Gastrocnemius medialis (tissue), 4 donors: ENCODE results near the gene ANKRD49.

Experiments
- POLR2A ChIP-seq, 2 donors: fragments of 450-650 bp; IDR thresholded peaks; one replicate each; pipeline ENCODE4 v1.6.1; 2017; ENCODE audit warnings: antibody characterized with exemption in 2 of 2, mild to moderate bottlenecking in 2 of 2, moderate library complexity in 2 of 2
- TF ChIP-seq, protein P1 (sequence below), 5 experiments: fragments of 450-650 bp in 3 of 5; fragments of 200-600 bp in 2 of 5; sonication (generic) in 2 of 5; IDR thresholded peaks in 4 of 5; conservative IDR thresholded peaks in 1 of 5; 1 replicate in 4 of 5; 2 replicates in 1 of 5; pipeline ENCODE4 v1.5.1; 2016 to 2019; ENCODE audit warnings: antibody characterized with exemption in 5 of 5, mild to moderate bottlenecking in 3 of 5, moderate library complexity in 3 of 5

DNA sequence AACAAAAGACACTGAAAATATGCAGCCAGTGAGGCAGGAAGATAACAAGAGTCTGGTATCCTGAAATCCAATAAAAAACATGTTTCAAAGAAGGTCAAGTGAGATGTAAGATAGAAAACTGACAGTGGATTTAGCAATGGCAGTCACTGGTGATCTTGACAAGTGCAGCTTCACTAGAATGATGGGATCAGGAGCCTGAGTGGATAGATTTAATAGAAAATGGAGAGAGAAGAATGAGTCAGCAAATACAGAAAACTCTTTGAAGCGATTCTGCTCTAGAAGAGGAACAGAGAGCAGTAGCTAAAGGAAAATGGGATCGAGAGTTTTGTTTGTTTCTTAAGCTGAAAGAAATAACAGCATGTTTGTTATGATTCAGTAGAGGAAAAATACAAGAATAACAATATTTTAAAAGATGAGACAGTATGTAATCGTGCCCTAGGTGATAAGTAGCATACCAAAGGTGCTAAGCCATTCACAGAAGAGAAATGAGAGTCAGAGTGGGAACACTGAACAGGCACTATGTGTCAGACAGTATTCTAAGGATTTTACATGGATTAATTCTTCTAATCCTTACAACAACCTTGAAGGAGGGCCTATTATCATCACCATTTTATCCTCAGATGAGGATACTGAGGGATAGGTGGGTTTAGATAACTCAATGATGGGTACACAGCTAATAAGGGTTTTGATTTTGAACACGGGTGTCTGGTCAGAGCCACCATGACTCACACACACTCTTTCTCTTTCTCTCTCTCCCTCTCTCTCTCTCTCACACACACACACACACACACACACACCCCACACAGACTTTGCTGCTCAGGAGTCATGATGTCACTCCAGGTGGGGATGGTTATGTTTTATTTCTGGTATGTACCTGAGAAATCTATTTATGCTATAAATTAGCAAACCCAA, 36.4 kb upstream of the ANKRD49 start:
- no peak for TF ChIP-seq POLR2A (IDR thresholded peaks at IDR 0.05)
- TF ChIP-seq, protein P1, sequence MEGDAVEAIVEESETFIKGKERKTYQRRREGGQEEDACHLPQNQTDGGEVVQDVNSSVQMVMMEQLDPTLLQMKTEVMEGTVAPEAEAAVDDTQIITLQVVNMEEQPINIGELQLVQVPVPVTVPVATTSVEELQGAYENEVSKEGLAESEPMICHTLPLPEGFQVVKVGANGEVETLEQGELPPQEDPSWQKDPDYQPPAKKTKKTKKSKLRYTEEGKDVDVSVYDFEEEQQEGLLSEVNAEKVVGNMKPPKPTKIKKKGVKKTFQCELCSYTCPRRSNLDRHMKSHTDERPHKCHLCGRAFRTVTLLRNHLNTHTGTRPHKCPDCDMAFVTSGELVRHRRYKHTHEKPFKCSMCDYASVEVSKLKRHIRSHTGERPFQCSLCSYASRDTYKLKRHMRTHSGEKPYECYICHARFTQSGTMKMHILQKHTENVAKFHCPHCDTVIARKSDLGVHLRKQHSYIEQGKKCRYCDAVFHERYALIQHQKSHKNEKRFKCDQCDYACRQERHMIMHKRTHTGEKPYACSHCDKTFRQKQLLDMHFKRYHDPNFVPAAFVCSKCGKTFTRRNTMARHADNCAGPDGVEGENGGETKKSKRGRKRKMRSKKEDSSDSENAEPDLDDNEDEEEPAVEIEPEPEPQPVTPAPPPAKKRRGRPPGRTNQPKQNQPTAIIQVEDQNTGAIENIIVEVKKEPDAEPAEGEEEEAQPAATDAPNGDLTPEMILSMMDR (IDR thresholded peaks at IDR 0.05 in 4 of 5, conservative IDR thresholded peaks at IDR 0.05 in 1 of 5) = no peak
